ENCODE measurements around the gene BAIAP2.

BAIAP2 gene

DNA sequence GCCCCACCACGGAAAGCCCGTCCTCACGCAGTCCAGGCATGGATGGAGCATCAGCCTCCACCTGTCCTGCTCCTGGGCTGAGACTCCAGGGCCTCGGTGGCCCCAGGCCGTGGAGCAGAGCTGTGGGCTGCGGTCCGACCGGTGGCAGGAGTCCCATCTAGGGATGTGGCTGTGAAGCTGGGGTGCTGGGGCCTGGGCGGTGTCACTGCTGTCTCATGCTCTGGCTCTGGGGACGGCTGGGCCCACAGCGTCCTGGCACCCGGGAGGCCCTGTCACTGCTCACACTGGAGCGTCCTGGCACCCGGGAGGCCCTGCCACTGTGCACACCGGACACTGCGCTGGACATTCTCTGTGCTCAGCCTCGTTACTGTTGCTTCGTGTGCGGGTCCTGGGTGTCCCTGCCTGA is 8.4 kb downstream of the BAIAP2 start:
- H3K27ac ChIP-seq: peak overlapping the region; percentile 95
- TF ChIP-seq CTCF (conservative IDR thresholded peaks at IDR 0.05): no peak

- TF ChIP-seq CTCF (conservative IDR thresholded peaks at IDR 0.05): no peak
- peak overlapping the region; percentile 95 for H3K27ac ChIP-seq
Observed at GRCh38 chr17:81043725-81044427, 8.9 kb downstream of the BAIAP2 start.

- TF ChIP-seq CTCF (conservative IDR thresholded peaks at IDR 0.05): no peak
- H3K27ac ChIP-seq: peak overlapping the region; percentile 95
Observed at GRCh38 chr17:81044428-81044763, 9.4 kb downstream of the BAIAP2 start.

GRCh38 chr17:81044764-81045589 is 10.0 kb downstream of the BAIAP2 start:
- peak overlapping the region; percentile 95 for H3K27ac ChIP-seq
- no peak for TF ChIP-seq CTCF (conservative IDR thresholded peaks at IDR 0.05)

DNA sequence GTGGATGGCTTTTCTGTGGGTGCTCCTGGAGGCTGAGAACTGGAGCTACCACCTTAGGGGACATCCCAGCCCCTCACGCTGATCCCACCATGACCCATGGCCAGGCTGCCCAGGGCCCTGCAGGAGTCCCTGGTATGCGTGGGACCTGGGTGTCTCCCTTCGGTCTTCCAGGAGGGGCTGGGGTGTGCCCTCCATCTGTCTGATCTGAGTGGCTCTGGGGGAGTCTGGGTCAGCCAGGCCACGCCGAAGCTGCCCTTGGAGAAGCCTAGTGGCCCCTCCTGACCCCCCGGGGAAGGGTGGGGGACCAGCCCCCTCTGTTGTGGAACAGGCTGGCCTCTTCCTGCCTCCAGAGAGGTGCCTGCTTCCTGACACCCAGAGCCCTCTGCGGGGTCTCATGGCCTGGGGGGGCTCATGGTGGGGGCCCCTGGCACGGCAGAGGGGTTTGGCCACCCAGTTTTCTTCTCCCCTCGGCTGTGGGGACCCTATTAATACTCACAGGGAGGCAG is 10.7 kb downstream of the BAIAP2 start:
- no peak for TF ChIP-seq CTCF (conservative IDR thresholded peaks at IDR 0.05)
- H3K27ac ChIP-seq: peak overlapping the region; percentile 95

DNA sequence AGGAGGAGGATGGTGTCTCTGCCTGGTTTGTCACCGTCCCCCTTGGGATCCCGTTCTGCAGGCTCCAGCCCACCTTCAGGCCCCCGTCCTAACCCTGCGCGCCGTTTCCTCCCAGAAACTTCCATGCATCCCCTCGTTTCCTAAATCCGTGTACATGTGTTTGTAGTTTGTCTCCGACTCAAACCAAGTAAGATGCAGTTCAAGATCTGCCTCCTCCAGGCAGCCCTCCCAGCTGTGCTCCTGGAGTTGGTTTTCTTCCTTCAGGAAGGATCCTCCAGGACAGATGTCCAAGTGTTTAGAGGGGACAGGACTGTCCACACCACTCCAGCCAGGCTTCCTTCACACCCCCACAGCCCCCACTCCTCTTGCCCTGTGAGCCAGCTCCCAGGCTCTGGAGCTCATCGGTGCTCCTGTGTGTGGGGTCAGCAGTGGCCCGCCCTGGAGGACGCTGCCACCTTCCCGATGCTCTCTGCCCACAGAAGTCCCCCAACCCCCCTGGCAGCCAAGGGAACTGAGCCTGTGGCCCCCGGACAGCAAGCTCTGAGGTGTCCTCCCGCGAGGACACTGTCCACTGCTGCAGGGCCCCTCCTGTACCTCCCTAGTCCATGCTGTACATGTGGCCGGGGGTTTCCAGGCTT is 11.3 kb downstream of the BAIAP2 start:
- no peak for TF ChIP-seq CTCF (conservative IDR thresholded peaks at IDR 0.05)
- peak overlapping the region; percentile 95 for H3K27ac ChIP-seq

GRCh38 chr17:81046770-81047359 is 11.9 kb downstream of the BAIAP2 start:
- peak overlapping the region; percentile 95; the same call in 1 of the 2 replicates for H3K27ac ChIP-seq

More at GRCh38 chr17:81046770-81047359, 11.9 kb downstream of the BAIAP2 start:
- no peak for TF ChIP-seq CTCF (conservative IDR thresholded peaks at IDR 0.05)
